Cardiac muscle cell (in vitro differentiated cells and primary cell): ENCODE measurements around the gene C7orf33. TPM values are rescaled to one million over a fixed set of nuclear protein-coding genes. Genes with fewer than 3 reads are reported as not detected.

Experiments
- DNase-seq, 2 donors: peaks; one replicate each; pipeline versions ENCODE4 v3.0.0 to v3.0.0-alpha.2; 2010 to 2017; ENCODE audit warnings: low read depth in 1 of 2, low spot score in 1 of 2
- H3K27ac ChIP-seq: fragments of 200-600 bp; sonication (generic); 2 replicates; pipeline ENCODE4 v1.5.1; 2016
- H3K27me3 ChIP-seq: fragments of 200-600 bp; sonication (generic); 2 replicates; pipeline ENCODE4 v1.6.0; 2016; ENCODE audit warnings: control low read depth
- H3K36me3 ChIP-seq: fragments of 200-600 bp; sonication (generic); 2 replicates; pipeline ENCODE4 v1.5.1; 2016; ENCODE audit warnings: control low read depth
- H3K4me1 ChIP-seq: fragments of 200-600 bp; sonication (generic); 2 replicates; pipeline ENCODE4 v1.8.1; 2017; ENCODE audit warnings: low read depth, mild to moderate bottlenecking, mixed run types
- H3K4me3 ChIP-seq: fragments of 200-600 bp; sonication (generic); 2 replicates; pipeline ENCODE4 v1.5.1; 2016; ENCODE audit warnings: mild to moderate bottlenecking
- H3K9me3 ChIP-seq: fragments of 200-600 bp; sonication (generic); 2 replicates; pipeline ENCODE4 v1.5.1; 2017; ENCODE audit warnings: low read depth, mild to moderate bottlenecking, control low read depth
- polyA plus RNA-seq: library from polyadenylated mRNA; unstranded; fragments of >200 nt; fragmentation: Nextera tagmentation; extraction: Ambion mirVana; gene quantifications from 2 replicates; pipeline ENCODE4 v1.2.1, GENCODE V29; 2016
- total RNA-seq: library from RNA; depleted of rRNA; stranded (reverse); fragments of >200 nt; gene quantifications from 2 replicates; pipeline ENCODE4 v1.2.3, GENCODE V29; 2016
- TF ChIP-seq, protein P1 (sequence below): IDR thresholded peaks from 2 replicates; pipeline ENCODE4 v1.5.1; 2012; ENCODE audit warnings: low read depth, mild to moderate bottlenecking, low read length

Gene C7orf33
- total and polyA plus RNA-seq, 2 experiments from 2014 or later, result not detected

DNA sequence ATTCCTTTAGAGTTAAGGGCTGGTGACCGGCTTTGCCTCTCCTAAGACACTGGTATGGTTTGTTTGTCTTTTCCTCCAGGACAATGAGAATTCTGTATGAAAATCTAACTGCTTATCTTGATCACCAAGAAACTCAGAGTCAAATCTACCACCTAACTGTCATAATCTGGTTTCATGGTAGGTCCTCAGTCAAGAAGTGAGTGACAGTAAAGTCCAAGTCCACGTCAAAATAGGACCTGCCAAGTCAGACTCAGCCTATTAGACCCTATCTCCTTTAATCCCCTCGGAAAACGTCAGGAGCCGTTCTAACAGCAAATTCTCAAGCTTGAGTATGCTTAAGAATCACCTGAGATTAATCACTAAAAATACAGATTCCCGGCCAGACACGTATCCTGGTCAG, 37.4 kb downstream of the C7orf33 start:
- Histone ChIP-seq H3K4me3 (no peak overlapping the region), H3K27ac (no peak overlapping the region), H3K4me1 (peaks cover 17% of the 10 kb centered on the region), H3K36me3 (no peaks in the 10 kb centered on the region), H3K27me3 (no peaks in the 10 kb centered on the region), H3K9me3 (no peaks in the 10 kb centered on the region)
- TF ChIP-seq, protein P1, sequence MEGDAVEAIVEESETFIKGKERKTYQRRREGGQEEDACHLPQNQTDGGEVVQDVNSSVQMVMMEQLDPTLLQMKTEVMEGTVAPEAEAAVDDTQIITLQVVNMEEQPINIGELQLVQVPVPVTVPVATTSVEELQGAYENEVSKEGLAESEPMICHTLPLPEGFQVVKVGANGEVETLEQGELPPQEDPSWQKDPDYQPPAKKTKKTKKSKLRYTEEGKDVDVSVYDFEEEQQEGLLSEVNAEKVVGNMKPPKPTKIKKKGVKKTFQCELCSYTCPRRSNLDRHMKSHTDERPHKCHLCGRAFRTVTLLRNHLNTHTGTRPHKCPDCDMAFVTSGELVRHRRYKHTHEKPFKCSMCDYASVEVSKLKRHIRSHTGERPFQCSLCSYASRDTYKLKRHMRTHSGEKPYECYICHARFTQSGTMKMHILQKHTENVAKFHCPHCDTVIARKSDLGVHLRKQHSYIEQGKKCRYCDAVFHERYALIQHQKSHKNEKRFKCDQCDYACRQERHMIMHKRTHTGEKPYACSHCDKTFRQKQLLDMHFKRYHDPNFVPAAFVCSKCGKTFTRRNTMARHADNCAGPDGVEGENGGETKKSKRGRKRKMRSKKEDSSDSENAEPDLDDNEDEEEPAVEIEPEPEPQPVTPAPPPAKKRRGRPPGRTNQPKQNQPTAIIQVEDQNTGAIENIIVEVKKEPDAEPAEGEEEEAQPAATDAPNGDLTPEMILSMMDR, result no peak
- no peak for DNase-seq

DNA sequence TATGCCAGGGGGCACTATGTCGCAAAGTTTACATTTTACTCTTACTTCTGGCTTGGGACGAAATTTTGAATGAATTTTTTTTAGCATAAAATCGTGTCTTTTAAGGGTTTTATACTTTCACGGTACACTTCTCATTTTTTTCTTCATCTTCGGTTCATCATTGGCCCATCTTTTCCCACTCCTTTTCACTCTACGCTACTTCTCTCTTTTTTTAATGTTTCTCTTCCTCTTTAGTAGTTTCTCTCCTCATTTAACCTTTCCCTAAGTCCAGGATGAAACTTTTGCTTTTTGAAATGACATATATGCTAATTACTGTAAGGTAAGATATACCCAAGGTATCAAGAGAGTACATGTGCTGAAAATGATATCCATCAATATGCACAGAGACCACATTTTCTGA, 39.5 kb downstream of the C7orf33 start:
- no peak overlapping the region for H3K4me3 ChIP-seq
- H3K27ac ChIP-seq, result no peak overlapping the region

DNA sequence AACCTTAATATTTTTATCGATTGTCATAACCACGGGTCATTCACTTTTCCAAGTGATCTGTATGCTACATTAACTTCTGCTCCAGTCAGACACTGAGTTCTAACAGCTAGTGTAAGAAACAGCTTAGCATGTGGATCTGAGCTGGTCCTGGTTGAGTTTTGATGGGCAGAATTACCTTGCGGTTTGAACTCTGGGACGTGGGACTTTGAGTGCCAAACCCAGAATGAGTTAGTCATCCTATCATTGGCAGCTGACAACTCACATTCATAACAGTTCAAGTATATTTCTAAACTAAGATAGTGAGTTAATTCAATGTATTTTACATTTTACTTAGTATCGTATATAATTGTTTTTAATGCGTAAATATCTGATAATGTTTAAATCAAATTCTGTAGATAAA, 43.2 kb downstream of the C7orf33 start:
- H3K27ac ChIP-seq, result no peak overlapping the region
- no peaks in the 10 kb centered on the region for H3K9me3 ChIP-seq
- no peak for DNase-seq
- H3K4me1 ChIP-seq, result peaks cover 10% of the 10 kb centered on the region
- no peak overlapping the region for H3K4me3 ChIP-seq
- TF ChIP-seq, protein P1, result no peak
- no peaks in the 10 kb centered on the region for H3K27me3 ChIP-seq
- no peaks in the 10 kb centered on the region for H3K36me3 ChIP-seq

More for the DNA sequence above, 39.5 kb downstream of the C7orf33 start:
- TF ChIP-seq, protein P1, result no peak
- Histone ChIP-seq H3K9me3 (no peaks in the 10 kb centered on the region), H3K27me3 (no peaks in the 10 kb centered on the region), H3K4me1 (peaks cover 13% of the 10 kb centered on the region), H3K36me3 (no peaks in the 10 kb centered on the region)
- no peak for DNase-seq

DNA sequence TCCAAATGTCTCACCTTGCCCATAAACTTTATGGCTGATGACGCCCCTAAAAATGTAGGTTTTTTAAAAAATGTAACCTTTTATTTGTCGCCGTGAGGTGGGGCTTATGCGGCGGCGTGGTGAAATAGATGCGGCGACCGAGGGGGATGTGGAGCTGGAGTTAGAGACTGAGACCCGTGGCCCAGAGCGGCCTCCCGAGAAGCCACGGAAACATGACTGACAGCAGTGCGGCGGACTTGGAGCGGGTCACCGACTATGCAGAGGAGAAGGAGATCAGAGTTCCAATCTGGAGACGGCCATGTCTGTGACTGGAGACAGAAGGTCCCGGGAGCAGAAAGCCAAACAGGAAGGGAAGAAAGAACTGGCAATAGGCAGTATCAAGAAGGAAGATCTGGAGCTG, 46.5 kb downstream of the C7orf33 start:
- no peaks in the 10 kb centered on the region for H3K4me1 ChIP-seq
- no peak for DNase-seq
- H3K9me3 ChIP-seq, result no peaks in the 10 kb centered on the region
- no peaks in the 10 kb centered on the region for H3K27me3 ChIP-seq
- TF ChIP-seq, protein P1, result no peak
- no peak overlapping the region for H3K4me3 ChIP-seq
- no peaks in the 10 kb centered on the region for H3K36me3 ChIP-seq
- H3K27ac ChIP-seq, result no peak overlapping the region

DNA sequence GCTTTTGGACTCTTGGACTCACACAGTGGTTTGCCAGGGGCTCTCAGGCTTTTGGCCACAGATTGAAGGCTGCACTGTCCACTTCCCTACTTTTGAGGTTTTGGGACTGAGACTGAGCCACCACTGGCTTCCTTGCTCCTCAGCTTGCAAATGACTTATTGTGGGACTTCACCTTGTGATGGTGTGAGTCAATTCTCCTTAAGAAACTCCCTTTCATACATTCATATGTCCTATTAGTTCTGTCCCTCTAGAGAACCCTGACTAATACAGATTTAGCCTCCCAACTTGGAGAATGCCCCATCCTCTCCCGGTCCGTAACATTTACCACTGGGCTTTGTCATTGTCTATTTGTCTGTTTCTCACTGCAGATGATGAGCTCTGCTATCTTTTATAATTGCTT, 55.3 kb downstream of the C7orf33 start:
- Histone ChIP-seq H3K27ac (no peak overlapping the region), H3K9me3 (no peaks in the 10 kb centered on the region), H3K4me1 (no peaks in the 10 kb centered on the region), H3K36me3 (no peaks in the 10 kb centered on the region), H3K4me3 (no peak overlapping the region), H3K27me3 (no peaks in the 10 kb centered on the region)
- TF ChIP-seq, protein P1, result no peak
- no peak for DNase-seq
